ENCODE results near the gene KRTAP13-1.

Gene KRTAP13-1

DNA sequence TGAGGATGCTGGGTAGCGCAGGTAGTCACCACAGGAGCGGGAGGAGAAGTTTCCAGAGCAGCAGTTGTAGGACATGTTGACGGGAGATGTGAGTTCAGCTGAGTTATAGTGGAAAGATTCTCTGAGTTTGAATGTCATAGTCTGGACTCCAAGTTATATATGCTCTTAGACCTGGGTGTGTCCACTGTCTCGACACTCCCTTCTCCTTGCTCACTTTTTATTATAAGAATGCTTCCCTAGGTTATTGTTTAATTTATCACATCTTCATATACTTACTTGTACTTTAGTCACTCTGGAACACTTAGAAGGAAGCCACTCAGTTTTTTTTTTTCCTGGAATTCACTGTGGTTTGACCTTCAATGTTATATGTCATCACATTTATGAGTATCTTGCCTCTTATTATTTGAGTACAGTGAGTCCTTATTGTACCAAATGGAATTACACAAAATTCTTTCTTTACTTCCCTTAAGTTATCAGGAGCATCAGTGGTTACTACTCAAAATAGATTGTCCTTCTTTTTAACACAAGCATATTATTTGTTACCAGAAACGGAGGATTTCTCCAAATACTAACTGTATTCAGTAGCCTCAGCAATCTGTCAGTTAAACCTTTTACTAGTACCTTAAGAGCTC lies 23.6 kb upstream of the KRTAP13-1 start, which contains the start of gene KRTAP13-2:
TSS of gene KRTAP13-2 (minus strand) at position 133 of the 632 bp plus-strand sequence. CDS start at position 75, 58 bp downstream.
- TF ChIP-seq, protein P1, sequence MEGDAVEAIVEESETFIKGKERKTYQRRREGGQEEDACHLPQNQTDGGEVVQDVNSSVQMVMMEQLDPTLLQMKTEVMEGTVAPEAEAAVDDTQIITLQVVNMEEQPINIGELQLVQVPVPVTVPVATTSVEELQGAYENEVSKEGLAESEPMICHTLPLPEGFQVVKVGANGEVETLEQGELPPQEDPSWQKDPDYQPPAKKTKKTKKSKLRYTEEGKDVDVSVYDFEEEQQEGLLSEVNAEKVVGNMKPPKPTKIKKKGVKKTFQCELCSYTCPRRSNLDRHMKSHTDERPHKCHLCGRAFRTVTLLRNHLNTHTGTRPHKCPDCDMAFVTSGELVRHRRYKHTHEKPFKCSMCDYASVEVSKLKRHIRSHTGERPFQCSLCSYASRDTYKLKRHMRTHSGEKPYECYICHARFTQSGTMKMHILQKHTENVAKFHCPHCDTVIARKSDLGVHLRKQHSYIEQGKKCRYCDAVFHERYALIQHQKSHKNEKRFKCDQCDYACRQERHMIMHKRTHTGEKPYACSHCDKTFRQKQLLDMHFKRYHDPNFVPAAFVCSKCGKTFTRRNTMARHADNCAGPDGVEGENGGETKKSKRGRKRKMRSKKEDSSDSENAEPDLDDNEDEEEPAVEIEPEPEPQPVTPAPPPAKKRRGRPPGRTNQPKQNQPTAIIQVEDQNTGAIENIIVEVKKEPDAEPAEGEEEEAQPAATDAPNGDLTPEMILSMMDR (IDR thresholded peaks at IDR 0.05; ENCODE audit: insufficient read depth, low read depth, low read length, missing control alignments), result no peak
- no peak within 1 kb of the TSS for H3K4me3 ChIP-seq (ENCODE audit: low read length)
- DNase-seq (ENCODE audit: low read depth), result no peak

DNA sequence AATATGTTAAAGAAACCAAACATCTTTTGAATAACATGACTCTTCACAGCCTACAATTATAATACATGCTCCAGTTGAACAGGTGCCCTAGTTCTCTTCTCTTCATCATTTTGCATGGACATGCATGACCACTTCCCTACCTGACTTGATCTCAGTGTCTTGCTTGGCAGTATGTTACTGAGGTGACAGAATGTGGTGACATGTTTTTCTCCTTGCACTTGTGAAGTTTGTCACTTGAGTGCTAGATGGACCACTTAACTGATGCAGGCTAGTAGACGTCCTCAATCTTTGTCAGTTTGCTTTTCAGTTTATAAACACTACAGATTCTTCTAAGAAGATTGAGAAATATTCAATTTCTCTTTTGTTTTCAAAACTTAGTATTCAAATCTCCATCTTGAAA lies 13.6 kb upstream of the KRTAP13-1 start:
- TF ChIP-seq, protein P1 (IDR thresholded peaks at IDR 0.05; ENCODE audit: insufficient read depth, low read depth, low read length, missing control alignments), result no peak

DNA sequence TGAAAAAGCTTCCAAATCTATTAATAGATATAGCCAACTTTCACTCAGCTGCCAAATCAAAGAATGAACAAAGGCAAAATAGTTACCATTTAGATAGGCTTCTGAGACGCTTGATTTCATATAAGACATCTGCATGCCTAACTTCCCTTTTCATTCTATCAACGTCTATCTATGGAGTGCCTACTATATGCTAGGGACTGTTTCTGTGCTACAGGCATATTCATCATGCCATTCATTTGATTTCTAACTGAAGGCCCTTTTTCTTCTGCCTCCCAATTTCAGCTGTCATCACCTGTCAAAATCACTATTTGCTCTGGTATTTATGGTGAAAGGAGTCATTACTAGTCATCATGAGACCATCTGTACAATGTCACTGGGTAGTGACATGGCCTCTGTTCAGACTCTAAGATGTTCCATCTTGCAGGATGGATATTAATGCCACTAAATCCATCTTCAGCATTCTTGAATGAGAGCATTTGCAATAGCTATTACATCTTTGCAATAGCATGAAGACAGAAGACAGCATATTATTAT lies 4.3 kb upstream of the KRTAP13-1 start:
- H3K4me3 ChIP-seq (ENCODE audit: low read length), result no peak overlapping the region
- TF ChIP-seq, protein P1 (IDR thresholded peaks at IDR 0.05; ENCODE audit: insufficient read depth, low read depth, low read length, missing control alignments), result no peak
- no peak for DNase-seq (ENCODE audit: low read depth)

More for the DNA sequence above, 13.6 kb upstream of the KRTAP13-1 start:
- DNase-seq (ENCODE audit: low read depth), result no peak
- H3K4me3 ChIP-seq (ENCODE audit: low read length), result no peak overlapping the region

DNA sequence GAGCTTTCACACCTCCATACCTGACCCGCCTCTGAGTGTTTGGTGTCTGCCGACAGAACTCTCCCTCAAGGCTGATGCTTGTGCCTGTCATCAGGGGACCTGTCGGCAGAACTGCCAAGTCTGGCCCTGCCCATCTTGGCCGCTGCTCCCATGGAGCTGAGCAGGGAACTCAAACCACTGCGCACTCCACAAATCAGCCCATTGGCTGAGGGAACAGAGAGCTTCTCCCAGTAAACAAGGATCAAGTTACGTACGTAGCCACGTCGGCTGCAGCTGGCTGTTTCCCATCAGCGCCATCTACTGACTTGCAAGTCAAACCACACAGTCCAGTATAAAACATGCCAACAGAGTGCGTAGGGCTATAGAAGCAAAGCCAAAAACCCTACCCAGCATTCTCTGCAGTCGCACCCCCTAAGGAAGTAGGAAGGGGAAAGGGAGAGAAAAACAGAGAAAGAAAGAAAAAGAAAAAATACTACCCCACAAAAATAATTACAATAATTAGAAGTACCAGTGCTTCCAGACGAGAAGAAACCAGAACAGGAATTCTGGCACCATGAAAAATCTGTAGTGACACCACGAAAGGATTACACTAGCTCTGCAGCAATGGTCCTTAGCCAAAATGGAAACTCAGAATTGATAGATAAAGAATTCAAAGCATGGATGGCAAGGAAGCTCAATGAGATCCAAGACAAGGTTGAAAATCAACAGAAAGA lies 13.1 kb downstream of the KRTAP13-1 start:
- TF ChIP-seq, protein P1 (IDR thresholded peaks at IDR 0.05; ENCODE audit: insufficient read depth, low read depth, low read length, missing control alignments), result peak; percentile 76
- H3K4me3 ChIP-seq (ENCODE audit: low read length), result no peak overlapping the region
- DNase-seq (ENCODE audit: low read depth), result peak; percentile 94

DNA sequence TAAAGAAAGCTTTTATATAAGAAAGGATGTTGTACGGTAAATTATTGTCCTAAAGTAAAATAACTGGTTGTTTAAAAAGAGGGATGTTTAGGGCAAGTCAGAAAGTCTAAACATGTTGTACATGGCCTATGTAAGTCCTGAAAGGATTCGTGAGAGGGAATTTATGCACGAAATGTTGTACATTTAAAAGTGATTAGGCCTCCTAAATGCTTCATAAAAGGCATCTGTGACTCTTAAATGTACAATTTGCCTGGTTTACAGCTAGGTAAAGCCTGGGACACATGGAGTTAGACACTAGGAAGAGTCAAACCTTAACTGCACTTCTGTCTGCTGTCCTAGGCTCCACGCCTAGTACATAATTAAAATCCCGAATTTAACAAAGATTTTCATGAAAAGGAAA lies 20.2 kb downstream of the KRTAP13-1 start:
- DNase-seq (ENCODE audit: low read depth), result no peak
- TF ChIP-seq, protein P1 (IDR thresholded peaks at IDR 0.05; ENCODE audit: insufficient read depth, low read depth, low read length, missing control alignments), result no peak
- no peak overlapping the region for H3K4me3 ChIP-seq (ENCODE audit: low read length)

DNA sequence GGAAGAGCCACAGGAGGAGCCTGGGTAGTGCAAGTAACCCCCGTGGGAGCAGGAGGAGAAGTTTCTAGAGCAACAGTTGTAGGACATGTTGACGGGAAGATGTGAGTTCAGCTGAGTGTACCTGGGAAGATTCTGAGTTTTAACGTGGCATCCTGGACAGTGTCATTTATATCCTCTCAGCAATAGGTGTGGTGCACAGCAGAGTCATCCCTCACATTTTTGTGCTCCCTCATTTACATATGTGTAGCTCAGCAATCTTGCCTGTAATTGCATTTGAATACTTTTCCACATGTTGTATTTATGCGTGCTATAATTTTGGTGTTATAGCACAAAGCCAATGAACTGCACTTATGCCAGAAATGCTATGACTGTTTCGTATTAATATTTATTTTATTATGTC lies 30.0 kb downstream of the KRTAP13-1 start, which contains the start of gene KRTAP13-3:
TSS of gene KRTAP13-3 (minus strand) at position 101 of the 400 bp plus-strand sequence. CDS start at position 87, 14 bp downstream.
- DNase-seq (ENCODE audit: low read depth), result no peak
- H3K4me3 ChIP-seq (ENCODE audit: low read length), result no peak within 1 kb of the TSS
- TF ChIP-seq, protein P1 (IDR thresholded peaks at IDR 0.05; ENCODE audit: insufficient read depth, low read depth, low read length, missing control alignments), result no peak

Data from epithelial cell of esophagus (primary cell).